NCI-H526 (cell line): ENCODE measurements around the gene XYLT1.

Source experiments
- DNase-seq, 2 experiments: peaks; one replicate each; lab custom pipeline; 2025; lab: John Stamatoyannopoulos, UW

The XYLT1 gene

GRCh38 chr16:17193566-17194100, 277.1 kb downstream of the XYLT1 start:
- no peak for DNase-seq

- DNase-seq: no peak
Measured at GRCh38 chr16:17184026-17184425, 286.7 kb downstream of the XYLT1 start.

- DNase-seq: no peak
Measured at GRCh38 chr16:17177959-17178905, 292.5 kb downstream of the XYLT1 start.

- DNase-seq: no peak
Measured at GRCh38 chr16:17177242-17177958, 293.4 kb downstream of the XYLT1 start.

- no peak for DNase-seq
Measured at GRCh38 chr16:17176199-17176598, 294.6 kb downstream of the XYLT1 start.

DNA sequence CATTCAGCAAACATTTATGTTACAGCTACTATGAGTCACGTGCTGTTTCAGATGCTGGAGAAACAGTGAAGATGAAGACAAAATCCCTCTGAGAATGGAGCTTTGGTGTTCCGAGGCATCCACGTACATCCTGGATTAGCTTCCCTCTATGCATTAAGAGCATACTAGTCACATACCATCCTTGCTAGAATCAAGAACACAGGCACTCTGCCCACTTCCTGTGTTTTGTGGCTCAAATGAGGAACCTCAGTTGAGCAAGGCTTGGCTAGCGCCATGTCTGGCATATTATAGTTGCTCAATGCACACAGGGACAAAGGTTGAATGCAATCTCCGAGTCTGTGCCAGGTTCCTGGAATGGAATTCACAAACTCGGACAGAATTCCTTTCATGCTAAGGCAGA, 297.5 kb downstream of the XYLT1 start:
- no peak for DNase-seq

- DNase-seq: no peak
Measured at GRCh38 chr16:17171250-17172143, 299.3 kb downstream of the XYLT1 start.

DNA sequence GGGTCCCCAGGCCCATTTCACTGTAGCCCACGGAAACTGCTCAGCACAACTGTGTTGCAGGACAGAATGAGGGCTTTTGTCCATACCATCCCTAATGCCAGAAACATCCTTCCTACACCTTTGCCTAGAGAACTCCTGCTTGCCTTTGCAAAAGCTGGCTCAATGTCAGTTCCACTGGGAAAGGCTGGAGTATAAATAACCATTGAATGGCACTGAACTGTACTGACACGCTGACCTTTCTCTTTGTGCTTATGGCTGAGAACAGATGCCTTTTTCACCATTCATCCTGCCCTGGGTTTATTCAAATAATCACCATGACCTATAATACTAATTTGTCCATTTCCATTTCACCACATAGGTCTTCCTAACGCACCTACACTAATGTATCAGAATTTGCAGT, 300.3 kb downstream of the XYLT1 start:
- DNase-seq: no peak

DNA sequence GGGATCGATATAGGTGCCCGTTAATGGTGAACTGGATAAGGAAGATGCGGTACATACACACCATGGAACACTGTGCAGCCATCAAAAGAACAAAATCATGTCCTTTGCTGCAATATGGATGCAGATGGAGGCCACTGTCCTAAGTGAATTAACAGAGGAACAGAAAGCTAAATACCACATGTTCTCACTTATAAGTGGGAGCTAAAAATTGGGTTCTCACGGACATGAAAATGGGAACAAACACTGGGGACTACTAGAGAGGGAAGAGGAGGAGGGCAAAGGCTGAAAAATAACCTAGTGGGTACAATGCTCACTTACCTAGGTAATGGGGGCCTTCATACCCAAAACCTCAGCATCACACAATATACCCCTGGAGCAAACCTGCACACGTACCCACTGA, 302.6 kb downstream of the XYLT1 start:
- DNase-seq: no peak

DNA sequence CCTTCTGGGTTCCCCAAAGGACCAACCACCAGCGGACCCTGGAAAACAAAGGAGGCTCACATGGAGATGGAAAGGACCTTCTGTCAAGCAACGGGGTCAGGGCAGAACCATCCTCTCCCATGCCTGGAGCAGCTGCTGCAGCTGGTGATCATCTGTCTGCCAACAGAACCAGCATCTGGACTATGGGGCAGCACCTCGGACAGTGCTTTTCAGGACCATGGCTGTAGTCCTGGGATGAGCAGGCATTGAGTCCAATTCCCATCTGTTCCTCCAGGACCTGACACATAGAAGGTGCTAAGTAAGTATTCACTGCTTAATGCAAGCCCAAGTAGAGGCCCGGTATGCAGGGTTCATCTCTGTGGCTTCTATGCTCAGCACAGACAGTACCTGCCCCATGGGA, 304.7 kb downstream of the XYLT1 start:
- no peak for DNase-seq

GRCh38 chr16:17162560-17162959, 308.2 kb downstream of the XYLT1 start:
- DNase-seq: no peak

GRCh38 chr16:17160920-17161431, 309.8 kb downstream of the XYLT1 start:
- no peak for DNase-seq

- no peak for DNase-seq
Measured at GRCh38 chr16:17160285-17160853, 310.4 kb downstream of the XYLT1 start.

DNA sequence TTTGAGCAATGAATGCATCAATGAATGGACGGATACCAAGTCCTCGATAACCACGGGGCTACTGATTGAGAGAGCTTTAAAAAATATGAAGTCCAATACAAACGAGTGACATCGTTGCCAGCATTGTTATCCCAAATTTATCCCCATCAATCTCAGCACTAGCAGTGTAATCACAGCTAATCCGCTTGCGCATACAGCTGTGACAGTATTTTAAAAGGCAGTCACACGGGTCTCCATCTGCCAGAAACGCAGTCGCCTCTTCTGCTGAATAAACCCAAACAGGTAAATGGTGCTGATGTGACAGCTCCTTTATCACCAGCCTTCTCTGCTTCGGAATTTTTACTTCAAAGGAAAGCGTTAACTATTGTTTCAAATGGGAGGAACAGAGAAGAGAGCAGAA, 311.1 kb downstream of the XYLT1 start:
- no peak for DNase-seq

DNA sequence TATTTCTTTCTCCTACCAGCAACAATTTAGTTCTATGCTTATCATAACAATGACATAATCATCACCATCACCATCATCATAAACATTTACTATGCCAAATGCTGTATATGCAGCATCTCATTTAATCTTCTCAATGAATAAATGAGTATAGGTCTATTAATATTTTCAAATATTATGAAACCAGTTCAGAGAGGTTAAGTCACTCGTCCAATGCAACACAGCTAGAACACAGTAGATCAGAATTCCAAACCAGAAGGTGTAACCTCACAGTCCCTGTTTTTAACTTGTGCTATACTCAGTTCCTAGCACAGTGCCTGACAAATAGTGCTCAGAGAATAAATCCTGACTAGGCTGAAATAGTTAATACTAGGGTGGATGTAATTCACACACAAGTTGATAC, 314.8 kb downstream of the XYLT1 start:
- DNase-seq: no peak

GRCh38 chr16:17155485-17155884, 315.3 kb downstream of the XYLT1 start:
- no peak for DNase-seq

GRCh38 chr16:17154981-17155380, 315.8 kb downstream of the XYLT1 start:
- DNase-seq: no peak

DNA sequence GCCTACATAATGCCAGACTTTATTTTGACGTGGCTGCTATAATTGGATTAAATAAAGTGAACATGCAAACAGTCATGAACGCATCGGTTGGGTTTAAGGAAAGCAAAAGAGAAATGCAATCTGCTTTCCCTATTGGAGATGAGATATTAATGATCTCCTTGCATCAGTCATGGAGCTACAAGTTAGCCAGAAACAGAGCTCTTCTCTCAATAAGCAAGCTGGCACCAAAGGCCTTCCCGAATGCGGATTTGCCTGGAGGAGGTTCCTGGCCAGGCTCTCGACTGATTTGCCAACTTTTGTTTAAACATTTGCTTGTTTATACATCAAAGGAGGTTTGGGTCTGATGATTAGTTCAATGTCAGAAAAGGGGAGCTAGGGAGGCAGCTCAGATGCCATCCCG, 318.4 kb downstream of the XYLT1 start:
- no peak for DNase-seq

DNA sequence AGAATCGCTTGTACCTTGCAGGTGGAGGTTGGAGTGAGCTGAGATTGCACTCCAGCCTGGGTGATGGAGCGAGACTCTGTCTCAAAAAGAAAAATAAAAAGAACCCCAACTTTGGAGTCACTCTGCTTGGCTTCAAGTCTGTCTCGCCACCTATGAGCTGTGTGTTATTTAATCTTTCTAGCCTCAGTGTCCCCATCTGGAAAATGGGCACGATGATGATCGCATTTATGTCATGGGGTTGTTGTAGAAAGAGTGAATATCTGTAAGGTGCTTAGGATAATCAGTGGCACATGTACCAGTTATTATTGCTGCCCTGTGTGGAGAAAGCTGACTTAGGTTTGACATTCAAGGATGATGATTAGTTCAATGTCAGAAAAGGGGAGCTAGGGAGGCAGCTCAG, 319.4 kb downstream of the XYLT1 start:
- no peak for DNase-seq

DNA sequence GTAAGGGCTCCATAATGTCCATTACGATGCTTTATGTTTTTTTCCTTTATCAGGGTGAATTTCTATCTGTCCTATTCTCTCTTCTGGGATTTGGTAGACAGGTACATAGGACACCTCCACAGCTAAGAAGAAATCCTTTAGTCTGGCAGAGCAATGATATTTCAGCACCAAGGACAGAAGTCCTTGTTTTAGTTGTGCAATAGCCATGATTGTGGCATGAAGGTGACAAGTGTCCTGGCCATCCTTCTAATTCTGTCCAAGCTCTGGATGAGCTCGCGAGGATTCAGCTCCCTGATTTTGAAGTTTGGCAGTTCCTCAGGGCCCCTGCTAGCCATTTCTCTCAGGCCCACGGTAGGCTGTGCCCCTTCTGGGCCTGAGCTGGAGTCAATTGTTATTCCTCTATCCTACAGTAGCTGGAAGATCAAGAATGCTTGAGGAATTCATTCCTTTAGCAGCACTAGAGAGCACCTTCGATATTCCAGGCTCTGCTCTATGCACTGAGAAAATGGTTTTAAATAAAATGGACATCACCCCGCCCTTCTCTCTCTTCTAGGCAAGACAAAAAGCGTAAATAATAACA, 320.8 kb downstream of the XYLT1 start:
- no peak for DNase-seq

GRCh38 chr16:17147942-17148341, 322.8 kb downstream of the XYLT1 start:
- DNase-seq: no peak
